GM12892 (cell line): ENCODE measurements around the gene TTC22.

Source experiments
- POLR2A ChIP-seq: IDR thresholded peaks from 2 replicates; pipeline ENCODE4 v1.6.1; 2011; ENCODE audit warnings: low read depth, low read length, control low read depth
- POLR2AphosphoS5 ChIP-seq: IDR thresholded peaks from 2 replicates; pipeline ENCODE4 v1.6.1; 2011; ENCODE audit warnings: low read depth, low read length, control low read depth

- TF ChIP-seq POLR2A (no peak), POLR2AphosphoS5 (no peak)
Observed at GRCh38 chr1:54741531-54741930, 59.6 kb downstream of the TTC22 start.
